IPS DF 6.9 (cell line): ENCODE data around the gene NSD1.

ENCODE experiments used
- DNase-seq: peaks from one replicate; pipeline ENCODE4 v3.0.0-alpha.2; 2013; ENCODE audit warnings: low read depth, low spot score
- H3K27ac ChIP-seq: one replicate; pipeline ENCODE4 v1.5.1; 2013; ENCODE audit warnings: low read length, control low read depth
- H3K27me3 ChIP-seq: 2 replicates; pipeline ENCODE4 v1.6.1; 2013; ENCODE audit warnings: mild to moderate bottlenecking, low read length; ENCODE audit not compliant: control insufficient read depth, insufficient read depth
- H3K36me3 ChIP-seq: 2 replicates; pipeline ENCODE4 v1.6.1; 2013; ENCODE audit warnings: low read length; ENCODE audit not compliant: control insufficient read depth, insufficient read depth
- H3K4me1 ChIP-seq: 2 replicates; pipeline ENCODE4 v1.6.1; 2013; ENCODE audit warnings: low read length; ENCODE audit not compliant: control insufficient read depth, insufficient read depth
- H3K4me3 ChIP-seq: 2 replicates; pipeline ENCODE4 v1.5.1; 2013; ENCODE audit warnings: mild to moderate bottlenecking, low read length
- H3K9me3 ChIP-seq: 2 replicates; pipeline ENCODE4 v1.6.1; 2013; ENCODE audit warnings: low read length, inconsistent platforms; ENCODE audit not compliant: control insufficient read depth, insufficient read depth
- WGBS: extraction: QIAGEN DNeasy Blood & Tissue Kit; methylation state at CpG from one replicate; pipeline ENCODE4 v1.1.7; 2013; ENCODE audit warnings: mixed read lengths, missing lambda C conversion rate; ENCODE audit not compliant: insufficient read length, insufficient coverage; 5-methylcytosine and 5-hydroxymethylcytosine counted together

The NSD1 gene

GRCh38 chr5:177131019-177131320 is 2.6 kb upstream of the NSD1 start:
- WGBS, result no CpG with 5 or more reads among the region's 2 CpGs

GRCh38 chr5:177131352-177132135 is 2.0 kb upstream of the NSD1 start:
- WGBS, result no CpG with 5 or more reads among the region's 31 CpGs
- H3K36me3 ChIP-seq, result peaks cover 4% of the 10 kb centered on the region; the same call in 1 of the 2 replicates
- DNase-seq, result no peak
- no peaks in the 10 kb centered on the region for H3K9me3 ChIP-seq
- peaks cover 3% of the 10 kb centered on the region for H3K4me1 ChIP-seq
- peak overlapping the region; percentile 89; the same call in 1 of the 2 replicates for H3K4me3 ChIP-seq
- no peak overlapping the region for H3K27ac ChIP-seq
- no peaks in the 10 kb centered on the region for H3K27me3 ChIP-seq

More at GRCh38 chr5:177131019-177131320, 2.6 kb upstream of the NSD1 start:
- Histone ChIP-seq H3K4me1 (peaks cover 3% of the 10 kb centered on the region), H3K4me3 (no peak overlapping the region), H3K9me3 (no peaks in the 10 kb centered on the region), H3K27me3 (no peaks in the 10 kb centered on the region), H3K27ac (no peak overlapping the region), H3K36me3 (peaks cover 4% of the 10 kb centered on the region; the same call in 1 of the 2 replicates)
- DNase-seq, result no peak

GRCh38 chr5:177132136-177133095 is 1.2 kb upstream of the NSD1 start:
- peak overlapping the region; percentile 89 for H3K4me3 ChIP-seq
- no peak overlapping the region for H3K27ac ChIP-seq
- WGBS, result no CpG with 5 or more reads among the region's 100 CpGs
- peaks cover 4% of the 10 kb centered on the region; the same call in 1 of the 2 replicates for H3K36me3 ChIP-seq
- H3K4me1 ChIP-seq, result peaks cover 3% of the 10 kb centered on the region
- H3K27me3 ChIP-seq, result no peaks in the 10 kb centered on the region
- no peak for DNase-seq
- no peaks in the 10 kb centered on the region for H3K9me3 ChIP-seq

GRCh38 chr5:177133853-177134696 is 502 bp downstream of the NSD1 start:
- no CpG with 5 or more reads among the region's 83 CpGs for WGBS
- no peak overlapping the region for H3K27ac ChIP-seq
- H3K27me3 ChIP-seq, result no peaks in the 10 kb centered on the region
- H3K4me3 ChIP-seq, result peak overlapping the region; percentile 89
- H3K9me3 ChIP-seq, result no peaks in the 10 kb centered on the region
- DNase-seq, result no peak
- peaks cover 4% of the 10 kb centered on the region; the same call in 1 of the 2 replicates for H3K36me3 ChIP-seq
- H3K4me1 ChIP-seq, result peaks cover 3% of the 10 kb centered on the region

- H3K9me3 ChIP-seq, result no peaks in the 10 kb centered on the region
- H3K27me3 ChIP-seq, result no peaks in the 10 kb centered on the region
- H3K4me1 ChIP-seq, result peaks cover 3% of the 10 kb centered on the region
- H3K4me3 ChIP-seq, result peak overlapping the region; percentile 89
- WGBS, result no CpG with 5 or more reads among the region's 13 CpGs
- no peak overlapping the region for H3K27ac ChIP-seq
- peaks cover 4% of the 10 kb centered on the region; the same call in 1 of the 2 replicates for H3K36me3 ChIP-seq
- no peak for DNase-seq
Observed at GRCh38 chr5:177134697-177135225, 1.2 kb downstream of the NSD1 start.

- no CpG with 5 or more reads among the region's 2 CpGs for WGBS
- no peak for DNase-seq
- H3K27ac ChIP-seq, result no peak overlapping the region
- H3K27me3 ChIP-seq, result no peaks in the 10 kb centered on the region
- H3K9me3 ChIP-seq, result no peaks in the 10 kb centered on the region
- no peak overlapping the region for H3K4me3 ChIP-seq
- no peaks in the 10 kb centered on the region for H3K4me1 ChIP-seq
- H3K36me3 ChIP-seq, result peaks cover 3% of the 10 kb centered on the region; the same call in 1 of the 2 replicates
Observed at GRCh38 chr5:177140312-177140711, 6.7 kb downstream of the NSD1 start.

- Histone ChIP-seq H3K27me3 (no peaks in the 10 kb centered on the region), H3K4me1 (no peaks in the 10 kb centered on the region), H3K4me3 (no peak overlapping the region), H3K9me3 (no peaks in the 10 kb centered on the region), H3K27ac (no peak overlapping the region), H3K36me3 (peaks cover 2% of the 10 kb centered on the region; the same call in 1 of the 2 replicates)
- no CpG with 5 or more reads among the region's 3 CpGs for WGBS
- DNase-seq, result no peak
Observed at GRCh38 chr5:177141496-177141895, 7.9 kb downstream of the NSD1 start.

- peaks cover 2% of the 10 kb centered on the region for H3K36me3 ChIP-seq
- H3K9me3 ChIP-seq, result no peaks in the 10 kb centered on the region
- H3K4me1 ChIP-seq, result no peaks in the 10 kb centered on the region
- no peak for DNase-seq
- no CpG with 5 or more reads among the region's 2 CpGs for WGBS
- H3K27me3 ChIP-seq, result no peaks in the 10 kb centered on the region
- no peak overlapping the region for H3K27ac ChIP-seq
- no peak overlapping the region for H3K4me3 ChIP-seq
Observed at GRCh38 chr5:177142098-177142611, 8.6 kb downstream of the NSD1 start.

GRCh38 chr5:177142778-177143177 is 9.2 kb downstream of the NSD1 start:
- Histone ChIP-seq H3K27ac (no peak overlapping the region), H3K36me3 (peaks cover 6% of the 10 kb centered on the region), H3K4me3 (no peak overlapping the region), H3K4me1 (no peaks in the 10 kb centered on the region), H3K27me3 (no peaks in the 10 kb centered on the region), H3K9me3 (no peaks in the 10 kb centered on the region)
- WGBS, result no CpG with 5 or more reads among the region's 1 CpG
- DNase-seq, result no peak
